Ureter (tissue), 1 donor: Measurements from ENCODE around the gene ANKRD33. TPM values are rescaled to one million over a fixed set of nuclear protein-coding genes. Genes with fewer than 3 reads are reported as not detected.

ENCODE experiments used
- DNase-seq: peaks from one replicate; pipeline ENCODE4 v3.0.0-alpha.2; 2020; ENCODE audit warnings: low spot score
- total RNA-seq: library from RNA; stranded (reverse); gene quantifications from one replicate; pipeline ENCODE4 v1.2.4, GENCODE V29; 2023
- donor health status: DM: yes; HTN: yes; CAD: no.

ANKRD33 gene
- total RNA-seq, 1 donor from 2014 or later: not detected

- DNase-seq: no peak
Measured at GRCh38 chr12:51901121-51901817, 13.4 kb downstream of the ANKRD33 start.

- DNase-seq: no peak
Measured at GRCh38 chr12:51901881-51902280, 14.0 kb downstream of the ANKRD33 start.

GRCh38 chr12:51904951-51905470, 17.1 kb downstream of the ANKRD33 start:
- no peak for DNase-seq

- DNase-seq: peak; percentile 74
Measured at GRCh38 chr12:51905471-51906429, 17.8 kb downstream of the ANKRD33 start.

- no peak for DNase-seq
Measured at GRCh38 chr12:51906430-51907082, 18.7 kb downstream of the ANKRD33 start.

GRCh38 chr12:51907083-51907855, 19.4 kb downstream of the ANKRD33 start, which contains the start of gene ACVRL1:
TSS of gene ACVRL1 (plus strand) at chr12:51907504. CDS start at chr12:51912475, 4,971 bp downstream.
- DNase-seq: no peak

- DNase-seq: no peak
Measured at GRCh38 chr12:51907856-51908425, 20.0 kb downstream of the ANKRD33 start.

- no peak for DNase-seq
Measured at GRCh38 chr12:51908876-51909592, 21.1 kb downstream of the ANKRD33 start.

GRCh38 chr12:51910168-51910567, 22.3 kb downstream of the ANKRD33 start:
- DNase-seq: no peak

GRCh38 chr12:51910691-51911090, 22.8 kb downstream of the ANKRD33 start:
- no peak for DNase-seq

- no peak for DNase-seq
Measured at GRCh38 chr12:51911307-51911706, 23.4 kb downstream of the ANKRD33 start.

GRCh38 chr12:51911788-51912711, 24.1 kb downstream of the ANKRD33 start:
- no peak for DNase-seq

GRCh38 chr12:51913071-51914033, 25.4 kb downstream of the ANKRD33 start:
- DNase-seq: no peak

- no peak for DNase-seq
Measured at GRCh38 chr12:51914034-51914923, 26.4 kb downstream of the ANKRD33 start.

GRCh38 chr12:51915003-51915625, 27.2 kb downstream of the ANKRD33 start:
- DNase-seq: no peak

GRCh38 chr12:51915951-51916350, 28.0 kb downstream of the ANKRD33 start:
- no peak for DNase-seq
